Muscle layer of duodenum (tissue), 2 donors: ENCODE results near the gene LDLRAP1.
"Not testable (repeated sequence)": the region's sequence is repeated elsewhere in the genome, so short reads cannot be mapped to it uniquely, and the experiment has no call there.

Experiments
- H3K27ac ChIP-seq: one replicate; pipeline ENCODE4 v1.7.0; 2013; ENCODE audit warnings: mild to moderate bottlenecking, low read length
- H3K27me3 ChIP-seq: one replicate; pipeline ENCODE4 v1.7.0; 2013; ENCODE audit warnings: low read depth, mild to moderate bottlenecking, control low read depth, low read length
- H3K36me3 ChIP-seq, 2 donors: one replicate each; pipeline ENCODE4 v1.7.0; 2013; ENCODE audit warnings: low read length in 2 of 2, control low read depth in 1 of 2, mild to moderate bottlenecking in 1 of 2; ENCODE audit not compliant: insufficient read depth in 2 of 2, control insufficient read depth in 1 of 2
- H3K4me1 ChIP-seq, 2 donors: one replicate each; pipeline ENCODE4 v1.7.0; 2013; ENCODE audit warnings: low read length in 2 of 2, mild to moderate bottlenecking in 2 of 2, control low read depth in 1 of 2, moderate library complexity in 1 of 2; ENCODE audit not compliant: insufficient read depth in 2 of 2, control insufficient read depth in 1 of 2
- H3K4me3 ChIP-seq, 2 donors: one replicate each; pipeline ENCODE4 v1.7.0; 2013; ENCODE audit warnings: low read length in 2 of 2, low read depth in 1 of 2, mild to moderate bottlenecking in 1 of 2
- H3K9me3 ChIP-seq, 2 donors: one replicate each; pipeline ENCODE4 v1.7.0; 2013; ENCODE audit warnings: low read length in 2 of 2, control low read depth in 1 of 2, mild to moderate bottlenecking in 1 of 2; ENCODE audit not compliant: control insufficient read depth in 1 of 2
- donor health status: healthy.

The LDLRAP1 gene

DNA sequence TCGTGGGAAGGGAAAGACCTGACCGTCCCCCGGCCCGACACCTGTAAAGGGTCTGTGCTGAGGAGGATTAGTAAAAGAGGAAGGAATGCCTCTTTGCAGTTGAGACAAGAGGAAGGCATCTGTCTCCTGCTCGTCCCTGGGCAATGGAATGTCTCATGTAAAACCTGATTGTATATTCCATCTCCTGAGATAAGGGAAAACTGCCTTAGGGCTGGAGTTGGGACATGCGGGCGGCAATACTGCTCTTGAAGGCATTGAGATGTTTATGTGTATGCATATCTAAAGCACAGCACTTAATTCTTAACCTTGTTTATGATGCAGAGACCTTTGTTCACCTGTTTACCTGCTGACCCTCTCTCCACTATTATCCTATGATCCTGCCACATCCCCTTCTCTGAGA, 44.8 kb downstream of the LDLRAP1 start:
- not testable (repeated sequence) for H3K4me3 ChIP-seq, H3K36me3 ChIP-seq, H3K9me3 ChIP-seq, H3K27me3 ChIP-seq, H3K27ac ChIP-seq
- peaks cover 7 to 14% of the 10 kb centered on the region in 2 donors for H3K4me1 ChIP-seq

DNA sequence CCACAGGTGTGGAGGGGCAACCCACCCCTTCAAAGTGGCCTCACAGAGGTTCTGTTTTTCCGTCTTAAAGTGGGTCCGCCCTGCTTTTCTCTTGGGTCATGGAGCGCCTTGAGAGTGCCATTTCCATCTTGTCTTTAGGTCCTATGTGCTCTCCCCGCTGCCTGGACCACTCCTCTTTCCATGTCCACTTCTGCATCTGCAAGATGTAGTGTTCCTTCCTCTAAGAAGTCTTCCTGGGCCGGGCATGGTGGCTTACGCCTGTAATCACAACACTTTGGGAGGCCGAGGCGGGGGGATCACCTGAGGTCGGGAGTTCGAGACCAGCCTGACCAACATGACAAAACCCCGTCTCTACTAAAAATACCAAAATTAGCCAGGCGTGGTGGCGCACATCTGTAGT, 45.4 kb downstream of the LDLRAP1 start:
- H3K27ac ChIP-seq, H3K27me3 ChIP-seq, H3K36me3 ChIP-seq, H3K4me3 ChIP-seq, H3K9me3 ChIP-seq: not testable (repeated sequence)
- H3K4me1 ChIP-seq = peaks cover 7 to 14% of the 10 kb centered on the region in 2 donors

DNA sequence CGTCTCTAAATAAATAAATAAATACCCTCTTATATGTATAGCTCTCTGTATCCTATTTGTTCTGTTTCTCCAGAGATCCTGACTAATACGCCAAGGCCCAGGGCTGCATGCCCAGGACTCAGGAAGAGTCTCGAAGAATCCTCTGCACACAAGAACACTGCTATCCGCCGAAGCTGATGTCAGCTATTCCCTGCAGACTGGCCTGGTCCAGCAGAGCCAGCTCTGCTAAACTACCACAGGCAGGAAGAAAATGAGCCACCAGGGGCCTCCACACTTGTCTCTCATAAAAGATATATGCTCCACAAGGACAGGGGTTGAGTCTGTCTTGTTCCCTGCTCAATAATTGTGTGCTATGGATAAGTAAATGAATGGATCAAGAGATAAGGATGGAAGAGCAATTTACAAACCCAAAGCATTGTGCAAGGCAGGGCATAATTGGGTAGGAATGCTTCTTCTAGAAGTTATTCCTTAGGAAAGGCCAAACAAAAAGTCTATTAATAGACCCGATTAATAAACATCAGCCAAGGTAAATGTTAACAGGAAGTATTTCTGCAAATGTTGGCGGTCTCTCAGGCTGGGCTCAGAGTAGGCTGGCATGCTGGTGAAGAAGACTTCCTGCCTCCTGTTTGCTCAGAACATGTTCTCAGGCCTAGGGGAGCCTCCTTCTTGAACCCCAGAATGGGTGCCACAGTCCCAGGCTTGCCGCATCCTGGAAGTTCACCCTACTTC, 46.9 kb downstream of the LDLRAP1 start:
- H3K27me3 ChIP-seq = no peaks in the 10 kb centered on the region
- no peaks in the 10 kb centered on the region for H3K36me3 ChIP-seq
- no peak overlapping the region for H3K27ac ChIP-seq
- H3K9me3 ChIP-seq = no peaks in the 10 kb centered on the region
- H3K4me3 ChIP-seq = no peak overlapping the region
- H3K4me1 ChIP-seq = peaks cover 7 to 14% of the 10 kb centered on the region in 2 donors

DNA sequence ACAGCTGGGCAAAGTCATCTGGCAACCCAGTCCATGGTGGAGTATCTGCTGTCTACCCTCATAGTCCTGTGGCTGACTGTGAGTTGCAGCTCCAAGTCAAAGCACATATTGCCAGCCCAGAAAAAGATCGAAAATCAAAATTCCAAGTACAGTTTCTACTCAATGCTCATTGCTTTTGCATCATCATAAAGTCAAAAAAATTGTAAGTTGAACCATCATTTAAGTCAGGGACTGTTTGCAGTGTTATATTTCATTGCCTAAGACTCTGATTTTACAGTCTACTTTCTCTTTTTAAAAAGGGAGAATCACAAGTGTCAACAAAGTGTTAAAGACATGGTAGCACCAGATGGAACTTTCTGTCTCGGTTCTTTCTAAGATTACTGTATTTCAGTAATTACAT, 50.5 kb downstream of the LDLRAP1 start:
- H3K4me1 ChIP-seq = peaks cover 7 to 14% of the 10 kb centered on the region in 2 donors
- no peaks in the 10 kb centered on the region for H3K27me3 ChIP-seq
- peaks cover 0 to 2% of the 10 kb centered on the region in 2 donors for H3K9me3 ChIP-seq
- H3K36me3 ChIP-seq = no peaks in the 10 kb centered on the region
- H3K4me3 ChIP-seq = no peak overlapping the region
- no peak overlapping the region for H3K27ac ChIP-seq

DNA sequence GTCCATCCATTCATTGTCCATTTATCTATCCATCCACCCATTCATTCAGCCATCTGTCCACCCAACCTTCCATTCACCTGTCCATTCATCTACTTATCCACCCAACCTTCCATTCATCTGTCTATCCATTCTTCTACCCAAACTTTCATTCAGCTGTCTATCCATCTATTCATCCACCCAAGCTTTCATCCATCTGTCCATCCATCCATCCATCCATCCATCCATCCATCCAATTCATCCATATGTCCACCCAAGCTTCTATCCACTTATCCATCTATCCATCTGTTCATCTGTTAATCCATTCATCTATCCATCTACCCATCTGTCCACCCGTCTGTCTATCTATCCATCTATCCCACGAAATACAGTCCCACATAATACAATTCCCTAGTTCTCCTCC, 51.6 kb downstream of the LDLRAP1 start:
- no peak overlapping the region for H3K27ac ChIP-seq
- H3K36me3 ChIP-seq = no peaks in the 10 kb centered on the region
- peaks cover 7 to 10% of the 10 kb centered on the region in 2 donors for H3K4me1 ChIP-seq
- H3K27me3 ChIP-seq = no peaks in the 10 kb centered on the region
- H3K4me3 ChIP-seq = no peak overlapping the region
- peaks cover 0 to 5% of the 10 kb centered on the region in 2 donors for H3K9me3 ChIP-seq

DNA sequence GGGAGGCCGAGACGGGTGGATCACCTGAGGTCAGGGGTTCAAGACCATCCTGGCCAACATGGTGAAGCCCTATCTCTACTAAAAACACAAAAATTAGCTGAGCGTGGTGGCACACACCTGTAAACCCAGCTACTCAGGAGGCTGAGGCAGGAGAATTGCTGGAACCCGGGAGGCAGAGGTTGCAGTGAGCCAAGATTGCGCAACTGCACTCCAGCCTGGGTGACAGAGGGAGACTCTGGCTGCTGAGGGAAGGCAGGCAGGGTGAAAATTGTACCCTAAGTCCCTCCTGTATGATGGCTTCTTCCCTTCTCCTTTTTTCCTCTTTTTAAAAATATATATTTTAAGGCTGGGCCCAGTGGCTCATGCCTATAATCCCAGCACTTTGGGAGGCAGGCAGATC, 53.2 kb downstream of the LDLRAP1 start:
- not testable (repeated sequence) for H3K27ac ChIP-seq, H3K36me3 ChIP-seq, H3K4me3 ChIP-seq, H3K9me3 ChIP-seq, H3K27me3 ChIP-seq, H3K4me1 ChIP-seq

DNA sequence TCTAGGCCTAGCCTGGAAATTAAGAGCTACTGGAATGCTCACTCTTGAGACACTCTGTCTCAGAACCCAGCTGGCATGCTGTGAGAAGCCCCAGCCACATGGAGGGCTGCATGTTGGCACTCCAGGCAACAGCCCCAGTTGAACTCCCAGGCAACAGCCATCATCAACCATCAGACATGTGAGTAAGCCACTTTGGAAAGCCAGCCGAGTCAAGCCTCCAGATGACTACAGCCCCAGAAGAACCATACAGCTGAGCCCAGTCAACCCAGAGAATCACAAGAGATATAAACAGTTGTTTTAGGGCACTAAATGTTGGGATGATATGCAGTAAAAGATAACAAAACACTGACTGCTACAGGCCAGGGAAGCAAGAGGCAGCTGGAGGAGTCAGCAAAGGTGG, 55.5 kb downstream of the LDLRAP1 start:
- Histone ChIP-seq H3K36me3 (no peaks in the 10 kb centered on the region), H3K4me1 (no peaks in the 10 kb centered on the region), H3K4me3 (no peak overlapping the region)

DNA sequence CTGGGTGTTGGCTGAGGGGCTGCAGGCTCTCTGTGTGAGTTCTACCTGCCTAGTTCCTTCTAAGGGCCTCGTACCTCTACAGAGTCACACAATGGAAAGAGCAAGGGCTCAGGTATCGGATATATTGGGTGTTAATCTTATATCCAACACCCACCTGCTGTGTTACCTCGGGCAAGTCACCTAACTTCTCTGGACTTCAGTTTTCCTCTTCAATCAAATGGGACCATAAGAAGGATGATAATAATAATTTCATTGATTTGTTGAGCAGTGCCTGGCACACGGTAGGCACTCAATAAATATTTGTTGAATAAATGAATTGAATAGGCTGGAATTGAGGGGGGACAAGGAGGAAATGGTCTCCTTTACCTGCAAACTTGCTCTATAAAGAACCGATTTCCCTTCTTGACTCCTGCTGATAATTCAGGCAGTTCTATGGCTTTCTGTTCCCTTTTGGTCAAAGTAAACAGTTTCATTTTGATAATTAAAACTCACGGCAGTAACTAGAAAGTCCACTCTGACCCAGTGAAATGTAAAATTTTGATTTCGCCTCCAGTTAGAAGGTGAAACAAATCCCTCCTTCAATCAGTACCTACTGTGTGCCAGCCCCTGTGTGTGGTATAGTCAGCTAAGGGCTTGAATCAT, 56.7 kb downstream of the LDLRAP1 start:
- Histone ChIP-seq H3K4me1 (no peaks in the 10 kb centered on the region), H3K36me3 (no peaks in the 10 kb centered on the region), H3K4me3 (no peak overlapping the region), H3K27ac (no peak overlapping the region), H3K27me3 (no peaks in the 10 kb centered on the region), H3K9me3 (peaks cover 0 to 5% of the 10 kb centered on the region in 2 donors)

More for the DNA sequence above, 55.5 kb downstream of the LDLRAP1 start:
- Histone ChIP-seq H3K27ac (no peak overlapping the region), H3K27me3 (no peaks in the 10 kb centered on the region), H3K9me3 (peaks cover 0 to 5% of the 10 kb centered on the region in 2 donors)

DNA sequence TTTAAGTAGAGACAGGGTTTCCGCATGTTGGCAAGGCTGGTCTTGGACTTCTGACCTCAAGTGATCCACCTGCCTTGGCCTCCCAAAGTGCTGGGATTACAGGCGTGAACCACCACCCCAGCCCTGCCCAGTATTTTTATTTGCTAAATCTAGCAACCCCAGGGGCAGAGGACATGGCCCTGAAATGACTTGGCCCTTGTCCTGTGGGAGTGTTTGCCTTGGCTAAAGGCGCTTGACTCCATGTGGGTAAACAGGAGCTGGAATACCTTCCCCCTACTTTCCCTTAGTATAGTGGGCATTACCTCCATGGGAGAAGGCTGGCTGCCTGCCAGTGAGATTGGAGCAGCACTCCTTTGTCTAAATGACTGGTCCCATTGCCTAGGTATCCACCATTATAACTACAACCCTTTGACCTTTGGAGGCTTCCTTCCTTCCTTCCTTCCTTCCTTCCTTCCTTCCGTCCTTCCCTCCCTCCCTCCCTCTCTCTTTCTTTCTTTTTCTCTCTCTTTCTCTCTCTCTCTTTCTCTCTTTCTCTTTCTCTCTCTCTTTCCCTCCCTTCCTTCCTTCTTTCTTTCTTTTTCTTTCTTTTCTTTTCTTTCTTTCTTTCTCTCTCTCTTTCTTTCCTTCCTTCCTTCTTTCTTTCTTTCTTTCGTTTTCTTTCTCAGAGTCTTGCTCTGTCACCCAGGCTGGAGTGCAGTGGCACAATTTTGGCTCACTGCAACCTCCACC, 57.7 kb downstream of the LDLRAP1 start:
- not testable (repeated sequence) for H3K4me3 ChIP-seq, H3K9me3 ChIP-seq, H3K4me1 ChIP-seq, H3K36me3 ChIP-seq, H3K27me3 ChIP-seq, H3K27ac ChIP-seq

DNA sequence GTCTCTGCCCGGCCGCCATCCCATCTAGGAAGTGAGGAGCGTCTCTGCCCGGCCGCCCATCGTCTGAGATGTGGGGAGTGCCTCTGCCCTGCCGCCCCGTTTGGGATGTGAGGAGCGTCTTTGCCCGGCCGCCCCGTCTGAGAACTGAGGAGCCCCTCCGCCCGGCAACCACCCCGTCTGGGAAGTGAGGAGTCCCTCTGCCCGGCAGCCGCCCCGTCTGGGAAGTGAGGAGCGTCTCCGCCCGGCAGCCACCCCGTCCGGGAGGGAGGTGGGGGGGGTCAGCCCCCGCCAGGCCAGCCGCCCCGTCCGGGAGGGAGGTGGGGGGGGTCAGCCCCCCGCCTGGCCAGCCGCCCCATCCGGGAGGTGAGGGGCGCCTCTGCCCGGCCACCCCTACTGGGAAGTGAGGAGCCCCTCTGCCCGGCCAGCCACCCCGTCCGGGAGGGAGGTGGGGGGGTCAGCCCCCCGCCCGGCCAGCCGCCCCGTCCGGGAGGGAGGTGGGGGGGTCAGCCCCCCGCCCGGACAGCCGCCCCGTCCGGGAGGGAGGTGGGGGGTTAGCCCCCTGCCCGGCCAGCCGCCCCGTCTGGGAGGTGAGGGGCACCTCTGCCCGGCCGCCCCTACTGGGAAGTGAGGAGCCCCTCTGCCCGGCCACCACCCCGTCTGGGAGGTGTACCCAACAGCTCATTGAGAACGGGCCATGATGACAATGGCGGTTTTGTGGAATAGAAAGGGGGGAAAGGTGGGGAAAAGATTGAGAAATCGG, 60.6 kb downstream of the LDLRAP1 start:
- not testable (repeated sequence) for H3K4me1 ChIP-seq, H3K36me3 ChIP-seq, H3K27me3 ChIP-seq, H3K27ac ChIP-seq, H3K9me3 ChIP-seq, H3K4me3 ChIP-seq

DNA sequence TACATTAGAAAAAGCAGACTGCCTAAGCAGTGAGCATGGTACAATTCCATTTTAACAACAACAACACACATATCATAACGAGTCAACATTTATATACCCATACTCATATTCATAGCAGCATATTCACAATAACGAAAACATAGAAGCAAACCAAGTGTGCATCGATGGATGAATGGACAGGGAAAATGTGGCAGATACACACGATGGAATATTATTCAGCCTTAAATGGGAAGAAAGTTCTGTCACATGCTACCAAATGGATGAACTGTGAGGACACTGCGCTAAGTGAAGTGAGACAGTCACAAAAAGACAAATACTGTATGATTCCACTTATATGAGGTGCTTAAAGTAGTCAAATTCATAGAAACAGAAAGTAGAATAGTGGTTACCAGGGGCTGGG, 63.7 kb downstream of the LDLRAP1 start:
- H3K4me3 ChIP-seq = no peak overlapping the region
- no peaks in the 10 kb centered on the region for H3K36me3 ChIP-seq
- H3K4me1 ChIP-seq = peaks cover 0 to 22% of the 10 kb centered on the region in 2 donors
- H3K27me3 ChIP-seq = no peaks in the 10 kb centered on the region
- H3K9me3 ChIP-seq = no peaks in the 10 kb centered on the region
- H3K27ac ChIP-seq = no peak overlapping the region
